Hepatocyte (in vitro differentiated cells): ENCODE data around the gene SHISAL1.

Source experiments
- EZH2 ChIP-seq: fragments of 200-600 bp; sonication (generic); IDR thresholded peaks from 2 replicates; pipeline ENCODE4 v1.6.1; 2016; ENCODE audit warnings: antibody characterized with exemption, mild to moderate bottlenecking, borderline replicate concordance
- EZH2phosphoT487 ChIP-seq: fragments of 200-600 bp; sonication (generic); IDR thresholded peaks from one replicate; pipeline ENCODE4 v1.6.1; 2018; ENCODE audit warnings: antibody characterized with exemption, mild to moderate bottlenecking, low read depth, moderate library complexity; ENCODE audit not compliant: unreplicated experiment, severe bottlenecking
- TF ChIP-seq, protein P1 (sequence below): fragments of 200-600 bp; sonication (generic); IDR thresholded peaks from 2 replicates; pipeline ENCODE4 v1.5.1; 2016; ENCODE audit warnings: antibody characterized with exemption, mild to moderate bottlenecking; ENCODE audit not compliant: poor library complexity

DNA sequence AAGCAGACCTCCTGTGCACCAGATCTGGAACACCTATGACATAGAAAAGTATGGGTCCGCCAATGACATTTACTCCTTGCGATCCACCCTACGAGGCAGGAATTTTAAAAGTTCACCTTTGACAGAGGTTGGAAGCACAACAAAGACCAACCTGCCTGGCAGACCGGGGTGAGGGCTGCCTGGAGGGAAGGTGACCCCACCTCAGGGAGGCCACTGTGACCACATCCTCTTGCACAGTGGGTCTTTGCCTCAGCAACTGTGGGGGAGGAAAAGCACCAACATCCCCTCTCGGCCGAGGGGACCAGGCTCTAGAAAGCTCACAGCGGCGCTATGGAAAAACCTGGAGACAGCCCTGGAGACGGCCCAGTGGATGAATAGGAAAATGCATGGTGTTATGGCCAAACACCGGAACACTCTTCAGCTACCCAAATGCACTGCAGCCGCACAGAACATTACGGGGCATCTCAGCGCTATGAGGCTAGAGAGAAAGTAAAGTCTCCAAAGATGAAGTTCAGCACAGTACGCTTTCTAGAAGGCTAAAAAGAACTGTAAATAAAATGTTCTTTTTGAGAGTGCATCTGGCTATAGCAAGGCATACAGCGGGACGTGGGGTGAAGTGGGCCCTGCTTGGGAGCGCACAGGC, 1.8 kb upstream of the SHISAL1 start:
- TF ChIP-seq, protein P1, sequence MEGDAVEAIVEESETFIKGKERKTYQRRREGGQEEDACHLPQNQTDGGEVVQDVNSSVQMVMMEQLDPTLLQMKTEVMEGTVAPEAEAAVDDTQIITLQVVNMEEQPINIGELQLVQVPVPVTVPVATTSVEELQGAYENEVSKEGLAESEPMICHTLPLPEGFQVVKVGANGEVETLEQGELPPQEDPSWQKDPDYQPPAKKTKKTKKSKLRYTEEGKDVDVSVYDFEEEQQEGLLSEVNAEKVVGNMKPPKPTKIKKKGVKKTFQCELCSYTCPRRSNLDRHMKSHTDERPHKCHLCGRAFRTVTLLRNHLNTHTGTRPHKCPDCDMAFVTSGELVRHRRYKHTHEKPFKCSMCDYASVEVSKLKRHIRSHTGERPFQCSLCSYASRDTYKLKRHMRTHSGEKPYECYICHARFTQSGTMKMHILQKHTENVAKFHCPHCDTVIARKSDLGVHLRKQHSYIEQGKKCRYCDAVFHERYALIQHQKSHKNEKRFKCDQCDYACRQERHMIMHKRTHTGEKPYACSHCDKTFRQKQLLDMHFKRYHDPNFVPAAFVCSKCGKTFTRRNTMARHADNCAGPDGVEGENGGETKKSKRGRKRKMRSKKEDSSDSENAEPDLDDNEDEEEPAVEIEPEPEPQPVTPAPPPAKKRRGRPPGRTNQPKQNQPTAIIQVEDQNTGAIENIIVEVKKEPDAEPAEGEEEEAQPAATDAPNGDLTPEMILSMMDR = no peak
- TF ChIP-seq EZH2phosphoT487 (no peak), EZH2 (no peak)
